ENCODE data around the gene HINT2.

The HINT2 gene

DNA sequence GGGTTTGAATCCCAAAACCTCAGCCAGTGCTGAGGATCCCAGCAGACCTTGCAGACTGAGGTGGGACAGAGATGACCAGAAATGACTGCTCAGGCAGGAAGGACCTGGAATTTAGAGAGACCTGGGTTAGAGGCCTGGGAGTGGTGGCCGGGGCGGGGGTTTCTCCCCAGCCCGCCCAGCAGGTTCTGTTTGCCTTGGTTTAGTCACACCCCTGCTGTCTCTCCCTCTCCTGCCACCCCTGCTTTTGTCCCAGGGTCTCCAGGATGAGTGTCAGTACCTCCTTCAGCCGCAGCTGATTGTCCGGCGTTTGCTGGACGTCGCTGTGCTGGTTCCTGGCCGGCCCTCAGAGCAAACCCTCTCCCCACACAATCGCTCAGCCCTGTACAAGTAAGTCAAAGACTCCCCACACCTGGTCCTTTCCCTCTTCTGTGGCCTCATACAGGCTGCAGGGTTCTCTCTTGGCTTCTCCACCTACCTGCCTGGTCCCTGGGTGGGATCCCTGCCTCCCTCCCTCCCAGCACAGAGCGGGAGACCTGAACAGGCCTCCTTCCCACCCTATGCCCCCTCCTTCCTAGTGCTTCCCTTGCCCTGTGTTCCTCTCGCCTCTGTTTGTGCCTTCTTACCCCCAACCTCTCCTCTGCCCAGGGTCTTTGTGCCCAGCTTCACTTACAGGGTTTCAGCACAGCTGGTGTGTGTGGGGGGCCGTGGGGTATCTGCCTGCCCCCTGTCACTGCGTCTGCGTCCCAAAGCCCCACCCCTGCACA, 26.2 kb upstream of the HINT2 start:
- DNase-seq: no peak

DNA sequence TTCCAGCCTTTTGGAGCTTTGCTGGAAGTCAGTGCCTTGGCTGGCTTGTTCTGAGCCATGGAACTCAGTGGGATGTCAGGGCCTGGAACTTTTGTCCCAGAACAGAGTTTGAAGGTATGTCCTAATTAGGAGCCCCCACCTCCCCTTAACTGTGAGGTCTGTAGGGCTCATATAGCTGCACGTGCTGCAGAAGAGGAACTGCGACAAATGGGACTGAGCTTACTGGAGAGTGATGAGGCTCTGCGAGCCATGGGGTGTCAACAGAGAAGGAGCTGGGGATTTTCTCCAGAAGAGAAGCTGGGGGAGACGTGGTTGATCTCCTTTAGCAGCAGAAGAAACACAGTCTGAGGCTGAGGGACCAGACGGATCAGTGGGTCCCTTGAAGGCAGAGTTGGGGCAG, 25.1 kb upstream of the HINT2 start:
- DNase-seq: no peak

GRCh38 chr9:35836595-35836994, 21.8 kb upstream of the HINT2 start:
- no peak for DNase-seq

DNA sequence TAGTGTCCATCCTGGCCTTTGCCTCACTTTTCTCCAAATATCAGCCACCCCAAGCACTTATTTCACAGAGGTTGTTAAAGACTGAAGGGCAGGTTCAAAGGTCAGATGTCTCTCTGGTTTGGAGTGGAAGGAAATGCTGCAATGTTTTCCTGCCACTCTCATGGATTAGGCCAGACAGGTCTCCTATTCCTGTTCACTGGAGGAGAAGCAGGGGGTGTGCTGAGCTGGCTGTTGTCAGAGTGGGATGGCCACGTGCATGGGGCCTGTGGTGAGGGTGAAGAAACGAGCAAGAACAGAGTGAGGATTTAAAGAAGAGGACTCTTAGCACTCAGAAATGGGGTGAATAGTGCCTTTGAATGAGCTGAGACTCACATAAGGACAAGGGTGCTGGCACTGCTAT, 20.9 kb upstream of the HINT2 start:
- DNase-seq: no peak

GRCh38 chr9:35835216-35835632, 20.4 kb upstream of the HINT2 start:
- no peak for DNase-seq

DNA sequence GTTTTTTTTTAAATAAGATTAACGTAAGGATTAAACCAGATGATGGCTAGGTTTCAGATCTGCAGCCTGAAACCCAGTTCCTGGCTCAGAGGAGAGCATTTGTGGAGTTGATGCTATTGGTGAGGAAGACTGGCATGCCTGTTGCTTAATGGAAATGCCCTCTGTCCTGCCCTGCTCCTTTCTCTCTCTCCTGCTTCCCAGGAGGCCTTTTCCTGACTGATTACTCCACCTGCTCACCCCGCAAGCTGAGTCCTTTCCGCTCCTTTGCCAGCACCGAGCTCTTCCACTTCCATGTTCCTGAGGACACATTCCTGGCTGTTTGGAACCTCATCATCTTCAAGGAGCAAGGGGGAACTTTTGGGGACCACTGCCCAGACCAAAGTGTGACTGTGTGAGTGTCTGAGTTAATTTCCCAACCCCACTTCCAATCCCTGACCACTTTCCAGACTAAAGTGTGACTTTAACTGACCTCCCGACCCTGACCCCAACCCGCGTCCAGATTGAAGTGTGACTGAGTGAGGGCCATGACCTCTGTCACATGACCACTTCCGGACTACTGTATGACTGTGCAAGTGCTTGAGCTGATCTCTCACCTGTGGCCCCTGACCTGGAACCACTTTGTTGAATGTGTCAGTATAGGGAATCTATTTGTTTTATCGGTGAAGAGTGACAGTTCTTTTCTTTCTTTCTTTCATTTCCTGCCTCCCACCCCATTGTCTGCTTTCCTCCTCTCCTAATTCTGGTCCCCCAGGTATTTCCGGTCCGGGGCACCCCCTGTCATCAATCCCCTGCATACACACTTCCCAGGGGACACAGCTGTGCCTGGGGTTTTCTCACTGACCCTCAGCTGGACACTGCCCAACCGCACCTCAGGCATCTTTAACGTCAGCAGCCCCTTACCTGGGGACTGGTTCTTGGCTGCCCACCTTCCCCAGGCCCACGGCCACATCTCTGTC, 19.7 kb upstream of the HINT2 start:
- DNase-seq: no peak

GRCh38 chr9:35832814-35833213, 18.0 kb upstream of the HINT2 start:
- DNase-seq: no peak

- no peak for DNase-seq
Observed at GRCh38 chr9:35831040-35831439, 16.2 kb upstream of the HINT2 start.

DNA sequence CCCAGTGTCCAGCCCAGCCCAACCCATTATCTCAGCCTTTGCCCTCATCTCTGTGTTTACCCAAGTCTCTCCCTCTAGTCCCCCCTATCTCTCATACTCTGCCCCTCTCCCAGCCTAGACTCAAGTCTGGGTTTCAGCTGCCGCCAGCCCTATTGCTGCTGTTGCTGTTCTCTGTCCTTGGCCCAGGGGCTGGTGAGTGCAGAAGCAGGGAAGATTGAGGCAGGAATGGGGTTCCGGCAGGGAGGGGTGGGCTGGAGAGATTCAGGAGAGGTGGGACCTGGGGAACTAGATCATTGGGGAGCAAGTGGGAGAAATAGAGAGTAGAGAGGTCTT, 14.9 kb upstream of the HINT2 start:
- DNase-seq: no peak

DNA sequence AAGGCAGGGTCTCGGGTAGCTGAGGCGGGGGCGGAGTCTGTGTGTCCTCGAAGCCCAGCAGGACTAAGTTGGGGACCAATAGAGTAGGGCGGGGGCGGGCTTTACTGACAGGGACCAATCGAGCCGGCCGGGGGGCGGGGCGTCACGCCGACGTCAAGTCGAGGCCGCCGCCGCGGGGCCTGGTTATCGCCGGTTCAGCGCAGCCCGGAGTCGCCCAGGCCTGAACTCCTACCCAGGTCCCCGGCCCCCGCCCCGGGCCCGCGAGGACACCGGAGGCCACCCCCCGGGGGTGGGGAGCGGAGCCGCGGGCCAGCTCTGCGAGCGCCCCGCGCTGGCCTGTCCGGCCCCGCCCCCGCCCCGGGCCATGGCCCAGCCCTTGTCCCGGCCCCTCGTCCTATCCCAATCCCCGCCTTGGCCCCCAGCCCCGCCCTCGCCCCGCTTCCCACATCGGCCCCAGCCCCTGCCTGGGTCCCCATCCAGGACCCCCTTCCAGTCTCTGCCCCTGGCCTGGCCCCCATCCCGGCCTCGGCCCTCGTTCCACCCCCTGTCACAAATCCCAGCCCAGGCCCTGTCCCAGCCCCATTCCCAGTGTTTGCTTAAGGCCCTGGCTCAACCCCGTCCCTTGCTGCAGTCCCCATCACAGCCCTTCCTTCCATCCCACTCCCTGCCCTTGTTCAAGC, 14.4 kb upstream of the HINT2 start, which contains the start of gene TMEM8B:
TMEM8B (plus strand) TSS at position 145 of the 680 bp plus-strand sequence; CDS start at position 365, 220 bp downstream.
- peak; percentile 86 for DNase-seq

GRCh38 chr9:35828716-35829083, 13.9 kb upstream of the HINT2 start, which contains the start of gene FAM221B:
Gene FAM221B (minus strand): TSS chr9:35828732. CDS start chr9:35826161, 2,571 bp downstream.
- peak in 1 of 2 experiments; percentile 40 for DNase-seq

DNA sequence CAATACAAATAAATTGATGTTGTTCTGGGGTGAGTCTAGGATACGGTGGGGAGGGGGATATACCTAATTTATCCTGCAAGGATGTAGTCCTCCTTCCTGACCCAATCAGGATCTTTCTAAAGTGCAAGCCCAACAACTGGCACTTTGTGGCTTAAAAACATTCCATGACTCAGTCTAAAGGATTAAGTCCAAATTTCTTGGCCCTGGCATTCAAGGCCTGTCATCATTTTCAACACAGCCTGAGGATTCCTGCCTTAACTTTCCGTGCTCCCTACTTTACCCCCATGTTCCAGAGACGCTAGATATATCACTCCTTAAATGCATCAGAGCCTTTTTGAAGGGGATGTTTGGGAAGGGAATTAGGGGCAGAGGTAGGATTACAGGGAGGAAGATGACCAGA, 12.6 kb upstream of the HINT2 start:
- no peak for DNase-seq

GRCh38 chr9:35826071-35826701, 11.3 kb upstream of the HINT2 start:
- DNase-seq: peak; percentile 33 to 61

- DNase-seq: no peak
Observed at GRCh38 chr9:35822926-35823325, 8.1 kb upstream of the HINT2 start.

DNA sequence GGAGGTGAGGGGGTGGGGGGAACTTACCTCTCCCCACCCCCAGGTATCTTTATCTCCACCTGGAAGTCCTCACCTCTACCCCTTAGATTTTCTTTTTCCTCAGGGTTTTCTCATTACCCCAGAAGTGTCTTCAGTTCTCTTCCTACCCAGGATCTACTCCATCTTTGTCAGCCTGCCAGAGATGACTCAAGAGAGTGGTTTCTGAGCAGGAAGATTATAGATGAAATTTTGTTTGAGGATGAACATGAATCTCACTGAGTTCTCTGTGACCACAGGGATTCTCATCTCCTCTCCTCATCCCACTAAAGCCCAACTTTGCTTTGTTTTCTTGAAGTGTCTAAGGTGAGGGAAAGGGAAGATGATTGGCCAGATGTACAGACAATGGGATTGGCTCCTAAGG, 5.2 kb upstream of the HINT2 start:
- no peak for DNase-seq

DNA sequence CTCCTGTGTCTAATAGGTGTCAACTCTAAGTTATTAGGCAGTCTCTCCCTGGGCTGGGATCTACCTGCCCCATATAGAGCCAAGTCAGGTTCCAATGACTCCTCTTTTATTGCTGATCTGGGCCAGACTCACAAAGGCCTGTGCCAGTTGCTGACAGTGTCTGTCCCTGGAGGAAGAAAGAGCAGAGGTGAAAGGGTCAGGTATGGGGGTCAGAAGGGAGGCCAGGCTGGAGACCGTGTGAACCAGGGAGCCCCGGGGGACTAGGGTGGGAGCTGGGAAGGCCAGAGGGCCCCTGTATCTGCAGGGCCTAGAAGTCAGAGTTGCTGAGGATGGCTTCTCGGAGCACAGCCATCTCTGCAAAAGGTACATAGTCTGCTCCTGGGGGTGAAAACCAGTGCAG, 3.5 kb upstream of the HINT2 start:
- no peak for DNase-seq

DNA sequence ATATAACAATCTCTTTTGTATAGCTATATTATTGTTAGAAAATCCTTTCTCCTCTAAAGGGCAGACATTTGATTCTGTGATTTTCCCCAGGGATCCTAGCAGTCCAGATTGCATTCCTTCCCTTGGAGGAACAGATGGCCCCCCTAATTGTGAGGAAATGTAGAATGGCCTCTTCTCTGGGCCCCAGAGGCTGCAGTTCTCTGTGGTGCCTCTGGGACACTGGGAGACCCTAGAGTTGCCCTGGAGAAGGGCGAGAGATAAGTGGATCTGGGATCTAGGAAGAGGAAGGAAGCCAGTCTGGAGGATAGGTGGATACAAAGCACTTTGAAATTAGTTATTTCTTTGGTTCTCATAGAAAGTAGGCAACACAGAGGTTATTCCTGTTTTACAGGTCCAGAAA, 1.9 kb upstream of the HINT2 start:
- peak; percentile 93 for DNase-seq

GRCh38 chr9:35814106-35814840, 569 bp downstream of the HINT2 start:
- DNase-seq: peak; percentile 13 to 63

- peak in 1 of 2 experiments; percentile 46 for DNase-seq
Observed at GRCh38 chr9:35813434-35814105, 1.3 kb downstream of the HINT2 start.

DNA sequence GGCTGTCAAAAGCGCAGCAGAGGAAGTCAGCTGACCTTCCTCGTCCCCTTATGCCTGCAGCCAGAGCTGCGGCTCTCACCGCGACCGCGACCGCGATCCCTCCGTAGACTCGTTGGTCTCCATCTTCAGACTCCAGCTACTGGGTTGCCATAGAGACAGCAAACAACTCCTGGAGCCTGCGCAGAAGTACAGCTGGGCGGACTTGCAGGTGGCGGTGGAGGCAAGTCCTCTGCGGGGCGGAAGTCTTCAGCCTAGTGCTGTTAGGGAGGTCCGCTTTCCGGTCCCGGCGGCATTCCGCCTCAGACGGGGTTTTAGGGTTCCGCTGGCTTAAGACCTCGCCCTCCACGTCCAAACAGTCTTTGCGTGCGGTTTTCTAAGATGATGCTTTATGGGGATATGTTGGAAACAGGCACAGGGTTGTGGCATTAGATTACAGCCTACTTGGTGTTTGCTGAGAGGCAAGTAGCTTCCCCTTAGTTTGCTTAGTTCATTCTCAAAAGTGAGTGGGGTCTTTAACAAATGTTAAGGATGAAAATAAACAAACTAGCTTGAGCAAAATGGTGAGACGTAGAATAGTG, 2.7 kb downstream of the HINT2 start, which contains the start of gene SPAG8:
SPAG8 (minus strand) TSS at position 238 of the 578 bp plus-strand sequence; CDS start at position 123, 115 bp downstream.
- peak; percentile 87 to 95 for DNase-seq
